ENCODE data around the gene NCAM2. TPM values are rescaled to one million over a fixed set of nuclear protein-coding genes. Genes with fewer than 3 reads are reported as not detected.

Gene NCAM2
- total and polyA plus RNA-seq, 2 donors (not counting 1 experiment from before 2014, with no cell fraction given) = 0.13 TPM; not detected in 1

DNA sequence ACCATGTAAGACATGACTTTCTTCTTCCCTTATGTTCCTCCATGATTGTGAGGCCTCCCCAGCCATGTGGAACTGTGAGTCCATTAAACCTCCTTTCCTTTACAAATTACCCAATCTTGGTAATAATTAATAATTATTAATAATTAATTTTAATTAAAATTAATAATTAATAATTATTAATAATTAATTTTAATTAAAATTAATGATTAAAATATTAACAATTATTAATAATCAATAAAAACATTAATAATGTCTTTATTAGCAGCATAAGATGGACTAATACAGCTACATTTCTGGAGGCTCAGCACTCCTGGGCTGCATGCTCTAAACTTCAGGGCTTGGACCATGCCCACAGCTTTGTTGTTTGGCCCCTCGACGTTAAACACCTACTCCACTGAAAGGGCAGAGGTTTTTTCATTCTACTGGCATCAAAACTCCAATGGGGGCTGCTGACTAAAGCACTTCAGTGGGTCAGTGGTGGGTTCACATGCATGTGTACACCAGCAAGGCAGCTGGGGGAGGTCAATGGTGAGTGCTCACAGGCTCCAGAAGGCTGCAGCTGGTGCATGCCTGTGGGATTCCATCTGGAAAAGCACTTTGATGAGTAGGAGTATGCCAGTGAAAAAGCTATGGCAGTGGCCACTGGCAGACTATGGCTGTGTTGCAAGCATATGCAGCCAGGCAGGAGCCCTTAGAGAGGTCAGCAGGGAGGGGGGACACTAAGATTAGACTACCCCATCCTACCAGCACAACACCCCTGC, 561.3 kb downstream of the NCAM2 start:
- no peaks in the 10 kb centered on the region for H3K27me3 ChIP-seq (replicated peaks in 1 of 4; ENCODE audit: control extremely low read depth in 1 of 4, control insufficient read depth in 3 of 4, insufficient read depth in 4 of 4, low read length in 3 of 4)
- no peak overlapping the region for H3K4me2 ChIP-seq (replicated peaks; ENCODE audit: low read depth, low read length, poor library complexity, severe bottlenecking)
- Mint-ChIP-seq H3K4me3 (no peak overlapping the region), H3K27me3 (no peaks in the 10 kb centered on the region), H3K4me1 (no peaks in the 10 kb centered on the region), H3K9me3 (ENCODE audit: insufficient read depth) (peaks cover 14% of the 10 kb centered on the region), H3K27ac (no peak overlapping the region)
- H3K9me3 ChIP-seq (ENCODE audit: control extremely low read depth in 1 of 3, control insufficient read depth in 2 of 3, insufficient read depth in 1 of 3, low read length in 2 of 3) = peaks cover 0 to 5% (median 4%) of the 10 kb centered on the region in 3 donors
- no peak overlapping the region for H2AFZ ChIP-seq (ENCODE audit: insufficient read depth, low read depth, low read length, poor library complexity, severe bottlenecking)
- no peak for DNase-seq
- no peaks in the 10 kb centered on the region for H3K36me3 ChIP-seq (replicated peaks in 1 of 2; ENCODE audit: control extremely low read depth in 1 of 2, control insufficient read depth in 1 of 2, extremely low read depth in 1 of 2, insufficient read depth in 2 of 2, low read length in 1 of 2)
- no peaks in the 10 kb centered on the region for H3K79me2 ChIP-seq (ENCODE audit: control insufficient read depth, insufficient read depth, low read length)
- ATAC-seq (ENCODE audit: low read depth) = no peak
- H4K20me1 ChIP-seq (ENCODE audit: control insufficient read depth, insufficient read depth, low read length, poor library complexity, severe bottlenecking) = no peaks in the 10 kb centered on the region
- no CpG with 5 or more reads among the region's 2 CpGs for WGBS (ENCODE audit: insufficient coverage)
- no peak overlapping the region for H3K4me3 ChIP-seq (ENCODE audit: control extremely low read depth in 1 of 5, extremely low read depth in 1 of 5, insufficient read depth in 1 of 5, low read depth in 2 of 5, low read length in 4 of 5)
- no peaks in the 10 kb centered on the region for H3K4me1 ChIP-seq (ENCODE audit: control insufficient read depth in 2 of 2, insufficient read depth in 2 of 2, low read length in 2 of 2)
- H3K9ac ChIP-seq (ENCODE audit: low read length) = no peak overlapping the region
- ChIA-PET CTCF (no interaction called here), POLR2A (no interaction called here)
- TF ChIP-seq EZH2 (IDR thresholded peaks at IDR 0.05; ENCODE audit: borderline replicate concordance, insufficient read depth, low read depth, low read length, poor library complexity, severe bottlenecking) = no peak
- H3K27ac ChIP-seq (ENCODE audit: low read length in 2 of 2) = no peak overlapping the region
- intact Hi-C loops (cut with micrococcal nuclease) = no loop called here
